Measurements from ENCODE around the gene RDH11.

- no peak for TF ChIP-seq FOXM1 (IDR thresholded peaks at IDR 0.05; ENCODE audit: borderline replicate concordance)
- TF ChIP-seq TARDBP (IDR thresholded peaks at IDR 0.05) = no peak
Measured at GRCh38 chr14:67653651-67654280, 41.8 kb downstream of the RDH11 start.
